PFSK-1 (cell line): Measurements from ENCODE around the gene SMIM23.

Source experiments
- POLR2AphosphoS5 ChIP-seq: IDR thresholded peaks from 2 replicates; pipeline ENCODE4 v1.6.1; 2012; ENCODE audit warnings: low read depth, mild to moderate bottlenecking, control low read depth, low read length, moderate library complexity
- TAF1 ChIP-seq: IDR thresholded peaks from 2 replicates; pipeline ENCODE4 v1.6.1; 2012; ENCODE audit warnings: low read length, control low read depth, borderline replicate concordance; ENCODE audit not compliant: insufficient read depth
- TF ChIP-seq, protein P1 (sequence below), 2 experiments: IDR thresholded peaks; 2 replicates each; pipeline versions ENCODE4 v1.6.1 to v1.8.0; 2011 to 2012; ENCODE audit warnings: low read depth in 2 of 2, low read length in 2 of 2, control low read depth in 1 of 2, inconsistent platforms in 1 of 2, mild to moderate bottlenecking in 1 of 2, moderate library complexity in 1 of 2; ENCODE audit not compliant: insufficient read depth in 1 of 2

DNA sequence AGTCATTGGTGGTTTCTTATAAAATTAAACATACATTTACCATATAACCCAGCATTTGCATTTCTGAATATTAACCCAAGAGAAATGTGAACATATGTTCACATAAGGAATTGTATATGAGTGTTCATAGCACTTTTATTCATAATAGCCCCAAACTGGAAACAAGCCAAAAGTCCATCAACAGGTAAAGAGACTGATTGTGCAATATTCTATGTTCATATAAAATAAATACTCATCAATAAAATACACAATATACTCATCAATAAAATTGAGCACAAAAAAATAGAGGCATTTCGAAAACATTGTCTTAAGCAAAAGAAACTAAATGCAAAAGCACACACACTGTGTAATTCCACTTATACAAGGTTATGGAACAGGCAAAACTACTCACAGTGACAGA, 3.7 kb downstream of the SMIM23 start:
- TF ChIP-seq, protein P1, sequence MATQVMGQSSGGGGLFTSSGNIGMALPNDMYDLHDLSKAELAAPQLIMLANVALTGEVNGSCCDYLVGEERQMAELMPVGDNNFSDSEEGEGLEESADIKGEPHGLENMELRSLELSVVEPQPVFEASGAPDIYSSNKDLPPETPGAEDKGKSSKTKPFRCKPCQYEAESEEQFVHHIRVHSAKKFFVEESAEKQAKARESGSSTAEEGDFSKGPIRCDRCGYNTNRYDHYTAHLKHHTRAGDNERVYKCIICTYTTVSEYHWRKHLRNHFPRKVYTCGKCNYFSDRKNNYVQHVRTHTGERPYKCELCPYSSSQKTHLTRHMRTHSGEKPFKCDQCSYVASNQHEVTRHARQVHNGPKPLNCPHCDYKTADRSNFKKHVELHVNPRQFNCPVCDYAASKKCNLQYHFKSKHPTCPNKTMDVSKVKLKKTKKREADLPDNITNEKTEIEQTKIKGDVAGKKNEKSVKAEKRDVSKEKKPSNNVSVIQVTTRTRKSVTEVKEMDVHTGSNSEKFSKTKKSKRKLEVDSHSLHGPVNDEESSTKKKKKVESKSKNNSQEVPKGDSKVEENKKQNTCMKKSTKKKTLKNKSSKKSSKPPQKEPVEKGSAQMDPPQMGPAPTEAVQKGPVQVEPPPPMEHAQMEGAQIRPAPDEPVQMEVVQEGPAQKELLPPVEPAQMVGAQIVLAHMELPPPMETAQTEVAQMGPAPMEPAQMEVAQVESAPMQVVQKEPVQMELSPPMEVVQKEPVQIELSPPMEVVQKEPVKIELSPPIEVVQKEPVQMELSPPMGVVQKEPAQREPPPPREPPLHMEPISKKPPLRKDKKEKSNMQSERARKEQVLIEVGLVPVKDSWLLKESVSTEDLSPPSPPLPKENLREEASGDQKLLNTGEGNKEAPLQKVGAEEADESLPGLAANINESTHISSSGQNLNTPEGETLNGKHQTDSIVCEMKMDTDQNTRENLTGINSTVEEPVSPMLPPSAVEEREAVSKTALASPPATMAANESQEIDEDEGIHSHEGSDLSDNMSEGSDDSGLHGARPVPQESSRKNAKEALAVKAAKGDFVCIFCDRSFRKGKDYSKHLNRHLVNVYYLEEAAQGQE (IDR thresholded peaks at IDR 0.05; ENCODE audit: insufficient read depth in 1 of 2, low read depth in 2 of 2, low read length in 2 of 2), result no peak
- TF ChIP-seq TAF1, result no peak
- TF ChIP-seq POLR2AphosphoS5, result no peak
